Islet of Langerhans (tissue), 1 donor: ENCODE measurements around the gene KRT7.
A peak's percentile ranks its signal among the peaks of the same experiment; 100 is the strongest.
"Not testable (repeated sequence)": the region's sequence is repeated elsewhere in the genome, so short reads cannot be mapped to it uniquely, and the experiment has no call there.

Source experiments
- FAIRE-seq: peaks from one replicate; lab custom pipeline; 2011; peaks lifted over from hg19 to GRCh38; lab: Jason Lieb, UNC

The KRT7 gene

GRCh38 chr12:52243856-52244614 is 11.0 kb downstream of the KRT7 start:
- FAIRE-seq = no peak

GRCh38 chr12:52244615-52244994 is 11.6 kb downstream of the KRT7 start:
- no peak for FAIRE-seq

DNA sequence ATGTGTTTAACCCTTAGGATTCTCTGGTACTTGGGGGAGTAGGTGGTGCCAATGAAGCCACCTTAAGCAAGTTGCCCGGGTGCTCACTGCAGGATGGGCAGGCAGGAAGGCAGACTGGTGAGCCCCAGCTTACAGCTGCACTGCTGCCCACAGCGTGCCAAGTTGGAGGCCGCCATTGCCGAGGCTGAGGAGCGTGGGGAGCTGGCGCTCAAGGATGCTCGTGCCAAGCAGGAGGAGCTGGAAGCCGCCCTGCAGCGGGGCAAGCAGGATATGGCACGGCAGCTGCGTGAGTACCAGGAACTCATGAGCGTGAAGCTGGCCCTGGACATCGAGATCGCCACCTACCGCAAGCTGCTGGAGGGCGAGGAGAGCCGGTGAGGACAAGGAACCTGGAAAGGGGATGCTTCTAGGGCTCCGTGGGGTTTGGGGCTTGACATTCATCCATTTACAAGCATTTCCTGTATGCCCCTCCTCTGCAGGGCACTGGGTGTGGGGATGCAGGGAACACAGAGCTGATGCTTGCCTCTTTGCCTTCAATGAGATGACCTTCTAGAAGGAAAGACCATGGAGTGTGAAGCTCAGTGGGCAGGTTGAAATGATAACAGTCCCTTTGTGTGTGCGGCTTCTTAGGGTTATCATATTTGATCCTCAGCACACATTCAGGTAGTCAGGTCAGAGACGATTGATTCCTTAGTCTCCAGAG is 12.4 kb downstream of the KRT7 start:
- no peak for FAIRE-seq

DNA sequence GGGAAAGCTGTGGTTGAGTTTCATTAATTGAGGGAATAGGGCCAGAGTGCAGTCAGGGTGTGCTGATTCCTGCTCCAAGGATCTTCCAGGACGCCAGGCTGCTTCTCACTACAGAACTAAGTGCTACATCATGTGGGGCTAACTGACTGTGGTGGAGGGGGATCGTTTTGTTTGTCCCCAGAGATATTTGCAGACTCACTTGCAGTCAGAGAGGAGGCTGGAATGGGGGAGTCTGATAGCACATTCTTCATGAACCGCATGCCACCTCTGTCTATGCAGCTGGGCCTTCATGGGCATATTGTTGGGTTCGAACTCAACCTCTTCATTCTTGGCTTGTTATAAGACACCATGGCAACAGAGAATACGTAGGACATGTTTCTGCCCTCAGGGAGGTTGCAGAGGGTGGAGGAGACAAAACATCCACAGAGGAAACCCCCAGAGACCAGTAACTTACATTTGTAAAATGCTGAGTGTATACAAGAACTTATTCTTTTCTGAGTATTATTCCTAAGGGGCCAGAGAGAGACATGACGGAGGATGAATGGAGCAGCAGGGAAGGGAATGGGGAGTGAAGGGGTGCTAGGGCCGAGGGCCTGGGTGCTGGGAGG is 13.0 kb downstream of the KRT7 start:
- FAIRE-seq = no peak

DNA sequence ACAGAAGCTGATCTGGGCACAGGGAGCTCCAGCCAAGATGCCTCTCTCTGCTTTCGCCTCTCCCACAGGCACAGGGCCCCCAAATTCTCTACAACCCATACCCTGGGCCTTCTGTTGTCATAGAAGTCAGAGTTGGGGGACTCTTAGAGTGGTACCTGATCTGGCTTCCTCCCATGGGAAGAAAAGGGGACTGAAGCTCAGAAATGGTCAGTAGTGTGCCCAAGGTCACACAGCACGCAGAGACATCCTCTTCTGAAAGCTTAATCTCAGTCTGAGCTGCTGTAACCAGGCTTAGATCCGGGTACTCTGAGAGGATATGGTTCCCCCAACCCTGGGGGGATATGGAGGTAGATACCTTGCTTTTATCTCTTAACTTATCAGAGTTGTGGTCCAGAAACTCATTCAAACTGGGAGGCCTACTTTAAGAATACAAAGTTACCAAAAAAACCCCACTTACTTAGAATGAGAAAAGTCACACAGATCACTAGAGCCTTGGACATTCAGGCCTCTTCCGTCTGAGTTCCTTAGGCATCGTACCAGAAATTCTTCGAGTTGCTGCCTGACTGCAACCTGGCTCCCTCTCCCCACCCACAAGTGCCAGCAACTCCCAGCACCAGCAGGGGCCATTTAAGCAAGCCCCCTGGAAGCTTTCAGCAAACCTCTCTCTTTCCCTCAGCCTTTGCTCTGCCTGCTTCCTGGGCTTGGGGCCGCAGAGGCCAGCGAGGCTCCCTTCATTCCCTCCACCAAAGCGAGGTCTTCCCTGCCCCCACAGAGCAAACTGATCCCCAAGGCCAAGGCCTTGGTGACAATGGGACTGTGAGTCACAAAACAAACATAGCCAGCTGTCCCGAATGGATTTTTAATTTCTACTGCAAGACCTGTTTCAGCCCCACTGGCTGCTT is 13.9 kb downstream of the KRT7 start:
- no peak for FAIRE-seq

- peak; percentile 79 for FAIRE-seq
Observed at GRCh38 chr12:52247622-52248540, 14.8 kb downstream of the KRT7 start.

DNA sequence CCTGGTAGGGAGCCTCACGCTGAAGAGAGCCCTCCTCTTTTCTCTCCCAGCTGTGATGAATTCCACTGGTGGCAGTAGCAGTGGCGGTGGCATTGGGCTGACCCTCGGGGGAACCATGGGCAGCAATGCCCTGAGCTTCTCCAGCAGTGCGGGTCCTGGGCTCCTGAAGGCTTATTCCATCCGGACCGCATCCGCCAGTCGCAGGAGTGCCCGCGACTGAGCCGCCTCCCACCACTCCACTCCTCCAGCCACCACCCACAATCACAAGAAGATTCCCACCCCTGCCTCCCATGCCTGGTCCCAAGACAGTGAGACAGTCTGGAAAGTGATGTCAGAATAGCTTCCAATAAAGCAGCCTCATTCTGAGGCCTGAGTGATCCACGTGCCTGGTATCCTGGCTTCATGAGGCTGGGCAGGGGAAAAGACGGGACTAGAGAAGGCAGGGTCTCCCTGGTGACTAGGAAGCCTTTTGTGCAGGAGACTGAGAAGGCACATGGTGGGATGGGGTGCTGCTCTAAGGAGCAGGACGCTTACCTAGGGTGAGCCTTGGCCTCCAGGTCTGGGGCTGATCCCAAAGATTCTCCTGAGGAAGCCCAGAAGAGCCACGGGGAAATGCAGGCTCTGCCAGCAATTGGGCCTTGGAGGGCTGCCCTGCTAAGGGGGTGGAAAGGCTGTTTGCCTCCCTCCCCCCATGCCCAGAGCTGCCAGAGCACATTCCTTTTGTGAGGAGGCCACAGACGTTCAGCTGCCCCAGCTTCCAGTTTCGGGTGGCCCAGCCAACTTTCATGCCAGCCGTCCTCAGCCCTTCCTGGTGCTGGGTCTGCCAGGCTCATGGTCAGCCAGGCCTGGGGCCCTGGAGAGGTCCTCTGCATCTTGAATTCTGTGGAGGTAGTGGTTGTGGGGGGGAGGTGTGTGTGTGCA is 15.8 kb downstream of the KRT7 start:
- no peak for FAIRE-seq

- FAIRE-seq = no peak
Observed at GRCh38 chr12:52249511-52250047, 16.5 kb downstream of the KRT7 start.

DNA sequence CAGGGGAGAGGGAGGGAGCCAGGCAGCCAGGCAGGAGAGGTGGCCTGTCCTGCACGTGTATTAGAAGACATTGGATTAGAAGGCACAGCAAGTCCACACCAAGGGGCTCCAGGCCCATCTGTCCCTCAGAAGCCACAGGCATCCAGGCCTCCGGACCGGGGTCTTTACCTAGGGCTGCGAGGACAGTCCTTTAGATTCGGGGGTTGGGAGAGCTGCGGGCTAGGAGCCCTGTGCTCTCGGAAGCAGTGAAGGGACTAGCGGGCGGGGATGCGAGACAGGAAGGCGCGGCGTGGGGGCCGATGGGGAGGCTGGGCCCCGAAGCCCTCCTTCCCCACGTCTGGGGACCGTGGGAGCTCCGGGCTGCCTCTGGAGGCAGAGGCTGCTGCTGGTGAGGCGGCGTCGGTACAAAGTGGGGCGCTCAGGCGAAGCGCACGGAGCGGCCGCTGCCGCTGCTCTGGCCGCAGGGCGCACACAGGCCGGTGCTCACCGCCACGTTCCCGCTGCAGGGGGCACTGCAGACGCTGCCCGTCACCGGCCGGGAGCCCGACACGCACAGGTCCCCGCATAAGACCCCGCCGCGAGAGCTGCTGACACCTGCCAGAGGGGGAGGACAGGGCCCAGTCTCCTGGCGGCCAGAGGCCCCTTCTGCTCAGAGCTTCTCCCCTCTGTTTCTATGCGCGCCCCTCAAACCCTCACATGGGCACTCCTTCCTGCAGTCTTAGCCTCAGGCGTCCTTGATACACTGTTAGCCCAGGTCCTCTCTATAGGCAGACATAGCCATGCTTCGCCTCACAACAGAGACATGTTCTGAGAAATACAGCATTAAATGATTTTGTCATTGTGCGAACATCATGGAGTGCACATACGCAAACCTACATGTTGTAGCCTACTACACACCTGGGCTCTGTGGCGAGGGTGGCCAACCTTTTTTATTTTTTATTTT is 17.3 kb downstream of the KRT7 start:
- no peak for FAIRE-seq

- no peak for FAIRE-seq
Observed at GRCh38 chr12:52251367-52252051, 18.5 kb downstream of the KRT7 start.

DNA sequence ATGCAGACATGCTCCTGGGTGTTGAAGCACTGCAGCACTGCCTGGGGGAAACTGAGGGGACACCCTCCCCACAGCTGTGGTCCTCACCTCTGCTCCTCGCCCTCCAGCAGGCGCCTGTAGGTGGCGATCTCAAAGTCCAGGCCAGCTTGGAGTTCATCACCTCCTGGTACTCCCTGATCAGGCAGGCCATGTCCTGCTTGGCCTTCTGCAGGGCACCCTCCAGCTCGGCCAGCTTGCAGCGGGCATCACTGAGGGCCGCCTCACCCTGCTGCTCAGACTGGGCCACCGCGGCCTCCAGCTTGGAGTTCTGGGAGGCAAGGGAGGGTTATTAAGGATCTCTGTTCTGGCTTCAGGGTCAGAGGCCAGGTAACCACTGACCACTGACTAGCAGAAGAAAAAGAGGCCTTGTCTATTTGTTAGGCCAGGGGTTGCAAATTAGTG is 19.2 kb downstream of the KRT7 start:
- not testable (repeated sequence) for FAIRE-seq

DNA sequence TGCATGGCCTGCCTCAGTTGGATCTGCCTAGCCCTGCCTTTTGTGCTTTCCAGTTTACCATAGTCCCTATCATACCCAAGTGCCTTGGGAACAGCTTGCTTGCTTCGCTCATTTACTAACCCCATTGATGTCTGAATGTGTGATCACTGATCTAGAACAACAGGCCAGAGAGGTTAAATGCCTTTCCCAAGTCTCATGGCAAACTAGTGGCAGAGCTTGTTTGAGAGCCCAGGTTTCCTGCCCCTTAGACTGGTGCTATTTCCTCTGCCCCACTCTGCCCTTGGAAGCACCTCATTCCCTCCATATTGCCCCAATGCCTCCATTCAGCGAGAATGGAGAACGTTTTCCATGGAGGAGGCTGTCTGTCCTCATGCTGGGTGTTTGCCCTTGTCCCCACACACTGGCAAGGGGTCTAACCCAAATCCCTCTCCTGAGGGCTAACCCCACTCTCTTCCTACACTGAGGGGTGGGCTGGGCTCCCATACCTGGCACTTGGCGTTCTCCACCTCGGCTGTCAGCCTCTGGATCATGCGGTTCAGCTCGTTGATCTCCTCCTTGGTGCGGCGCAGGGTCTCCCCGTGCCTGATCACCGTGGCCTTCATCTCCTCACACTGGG is 19.8 kb downstream of the KRT7 start:
- no peak for FAIRE-seq

DNA sequence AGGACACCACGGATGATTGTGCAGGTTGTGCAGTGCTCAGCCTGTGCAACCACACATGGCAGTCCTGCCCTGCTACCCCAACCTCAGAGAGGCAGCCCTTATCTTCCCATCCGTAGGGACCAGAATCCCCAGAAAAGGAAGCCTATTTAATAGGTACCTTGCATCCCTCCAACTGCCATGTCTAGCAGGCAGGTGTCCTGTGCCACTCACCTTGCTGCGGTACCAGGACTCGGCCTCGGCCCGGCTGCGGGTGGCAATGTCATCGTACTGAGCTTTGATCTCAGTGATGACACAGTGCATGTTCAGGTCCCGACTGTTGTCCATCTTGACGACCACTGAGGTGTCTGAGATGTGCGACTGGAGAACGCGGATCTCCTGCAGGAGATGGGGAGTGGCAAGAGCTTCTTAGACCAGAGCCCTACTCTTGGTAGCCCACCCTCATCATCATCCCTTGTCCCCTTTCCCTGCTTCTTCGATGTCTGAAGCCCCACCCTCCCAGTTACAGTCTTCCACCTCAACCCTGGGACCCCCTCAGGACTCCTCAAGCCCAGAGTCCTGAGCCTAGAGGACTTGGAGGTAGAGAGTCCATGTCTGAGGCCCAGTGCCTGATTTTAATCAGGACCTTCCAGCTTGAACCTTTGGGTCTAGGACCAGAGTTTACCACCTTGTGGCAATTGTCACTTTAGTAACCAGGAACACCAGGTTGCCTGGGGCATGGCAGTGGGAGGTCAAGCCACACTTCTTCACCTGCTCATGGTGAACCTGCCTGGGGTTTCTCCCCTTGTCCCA is 20.5 kb downstream of the KRT7 start:
- FAIRE-seq = no peak

- FAIRE-seq = no peak
Observed at GRCh38 chr12:52254180-52254964, 21.3 kb downstream of the KRT7 start.

- no peak for FAIRE-seq
Observed at GRCh38 chr12:52254965-52255751, 22.1 kb downstream of the KRT7 start.
